D721Med (cell line): ENCODE data around the gene GARIN5B.

Experiments
- DNase-seq: peaks from one replicate; pipeline ENCODE4 v3.0.0; 2011; ENCODE audit warnings: low spot score; ENCODE audit not compliant: insufficient read length
- FAIRE-seq: peaks from 2 replicates; lab custom pipeline; 2011; peaks lifted over from hg19 to GRCh38; lab: Jason Lieb, UNC
- CTCF ChIP-seq: IDR thresholded peaks from 2 replicates; pipeline ENCODE4 v1.5.1; 2012; ENCODE audit warnings: mild to moderate bottlenecking, control low read depth; ENCODE audit not compliant: insufficient read depth; ENCODE audit errors: missing control alignments

The GARIN5B gene

GRCh38 chr19:55358493-55358892, 4.6 kb downstream of the GARIN5B start:
- no peak for FAIRE-seq

GRCh38 chr19:55355213-55355821, 7.7 kb downstream of the GARIN5B start:
- no peak for TF ChIP-seq CTCF
- FAIRE-seq (no peak), DNase-seq (no peak)

More at GRCh38 chr19:55358493-55358892, 4.6 kb downstream of the GARIN5B start:
- no peak for DNase-seq
- TF ChIP-seq CTCF: no peak

GRCh38 chr19:55354698-55355212, 8.3 kb downstream of the GARIN5B start, which contains the start of gene COX6B2:
Gene COX6B2 (minus strand): TSS chr19:55354719. CDS start chr19:55354521, 198 bp downstream.
- TF ChIP-seq CTCF: no peak
- FAIRE-seq: no peak

GRCh38 chr19:55353803-55354697, 9.0 kb downstream of the GARIN5B start:
- DNase-seq (peak; percentile 95), FAIRE-seq (no peak)
- no peak for TF ChIP-seq CTCF

More at GRCh38 chr19:55354698-55355212, 8.3 kb downstream of the GARIN5B start, which contains the start of gene COX6B2:
- no peak for DNase-seq

- no peak for FAIRE-seq
- no peak for DNase-seq
- no peak for TF ChIP-seq CTCF
Measured at GRCh38 chr19:55353356-55353802, 9.7 kb downstream of the GARIN5B start.

- no peak for DNase-seq
- FAIRE-seq: no peak
- TF ChIP-seq CTCF: no peak
Measured at GRCh38 chr19:55352549-55353145, 10.4 kb downstream of the GARIN5B start.
